AG10803 (cell line): ENCODE results near the gene HKDC1.
A peak's percentile ranks its signal among the peaks of the same experiment; 100 is the strongest.

Source experiments
- DNase-seq: peaks from one replicate; pipeline ENCODE4 v3.0.0; 2010; ENCODE audit warnings: low read depth
- H3K4me3 ChIP-seq: 2 replicates; pipeline ENCODE4 v1.5.1; 2011; ENCODE audit warnings: mild to moderate bottlenecking, low read length, control low read depth
- CTCF ChIP-seq: conservative IDR thresholded peaks from 2 replicates; pipeline ENCODE4 v1.5.1; 2011; ENCODE audit warnings: mild to moderate bottlenecking, low read length, control low read depth, inconsistent platforms

Gene HKDC1

DNA sequence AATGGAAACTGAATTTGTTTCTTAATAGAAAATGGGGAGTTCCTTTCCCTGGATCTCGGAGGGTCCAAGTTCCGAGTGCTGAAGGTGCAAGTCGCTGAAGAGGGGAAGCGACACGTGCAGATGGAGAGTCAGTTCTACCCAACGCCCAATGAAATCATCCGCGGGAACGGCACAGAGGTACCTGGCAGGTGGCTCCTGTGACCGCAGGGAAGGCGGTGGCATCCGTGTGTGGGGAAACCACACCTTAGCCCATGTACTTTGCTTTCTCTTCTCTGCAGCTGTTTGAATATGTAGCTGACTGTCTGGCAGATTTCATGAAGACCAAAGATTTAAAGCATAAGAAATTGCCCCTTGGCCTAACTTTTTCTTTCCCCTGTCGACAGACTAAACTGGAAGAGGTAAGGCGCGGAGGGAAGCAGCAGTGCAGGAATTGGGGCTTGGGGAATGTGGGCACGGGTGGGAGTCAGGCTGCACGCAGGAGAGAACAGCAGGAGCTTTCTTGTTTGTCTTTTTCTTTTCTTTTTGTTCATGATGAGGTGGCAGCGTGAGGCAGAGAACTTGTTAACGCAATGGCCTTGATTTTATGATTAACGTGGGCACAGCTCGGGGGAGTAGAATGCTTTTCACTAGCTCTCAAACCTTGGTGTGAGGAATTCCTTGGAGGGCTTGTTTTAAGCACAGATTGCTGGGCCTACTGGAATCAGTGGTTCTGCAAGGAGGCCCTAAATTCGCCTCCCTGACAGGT, 12.8 kb downstream of the HKDC1 start:
- no peak for DNase-seq
- H3K4me3 ChIP-seq = no peak overlapping the region
- no peak for TF ChIP-seq CTCF

DNA sequence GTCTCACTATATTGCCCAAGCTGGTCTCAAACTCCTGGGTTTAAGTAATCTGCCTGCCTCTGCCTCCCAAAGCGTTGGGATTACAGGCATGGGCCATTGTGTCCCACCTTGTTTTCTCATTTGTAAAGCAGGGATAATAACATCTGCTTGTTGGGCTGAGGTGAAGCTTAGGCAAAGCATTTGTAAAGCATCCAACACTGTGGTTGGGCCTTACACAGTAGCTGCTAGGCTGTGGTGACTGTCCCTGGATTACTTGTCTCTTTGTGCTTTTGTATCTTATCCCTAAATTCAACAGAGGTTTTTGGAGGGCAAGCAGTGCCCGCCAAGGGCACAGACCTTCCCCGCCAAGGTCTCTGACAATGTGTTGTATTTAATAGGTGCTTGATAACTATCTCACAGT, 14.3 kb downstream of the HKDC1 start:
- no peak for TF ChIP-seq CTCF

GRCh38 chr10:69237528-69238159, 17.5 kb downstream of the HKDC1 start:
- no peak overlapping the region for H3K4me3 ChIP-seq
- TF ChIP-seq CTCF = peak; percentile 98
- peak; percentile 66 for DNase-seq

More for the DNA sequence above, 14.3 kb downstream of the HKDC1 start:
- DNase-seq = peak; percentile 29
- H3K4me3 ChIP-seq = no peak overlapping the region

DNA sequence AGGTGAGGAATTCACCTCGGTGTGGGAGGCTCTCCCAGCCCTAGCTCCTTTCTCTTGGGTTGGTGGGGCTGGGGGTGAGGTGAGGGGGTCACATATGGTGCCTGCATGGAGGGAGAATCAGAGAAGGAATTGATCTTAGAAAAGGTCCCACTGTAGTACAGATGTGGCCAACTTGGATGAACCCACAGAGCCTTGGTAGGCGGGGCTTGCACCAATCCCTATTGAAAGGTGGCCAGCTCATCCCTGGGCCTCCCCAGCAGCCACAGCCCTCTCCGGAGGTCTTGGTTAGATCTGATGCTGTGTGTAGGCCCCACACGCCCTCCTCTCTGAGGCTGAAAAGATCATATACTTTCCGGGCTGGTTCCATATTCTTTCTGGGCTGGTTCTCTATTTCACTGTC, 19.0 kb downstream of the HKDC1 start:
- DNase-seq = no peak
- no peak for TF ChIP-seq CTCF
- no peak overlapping the region for H3K4me3 ChIP-seq

DNA sequence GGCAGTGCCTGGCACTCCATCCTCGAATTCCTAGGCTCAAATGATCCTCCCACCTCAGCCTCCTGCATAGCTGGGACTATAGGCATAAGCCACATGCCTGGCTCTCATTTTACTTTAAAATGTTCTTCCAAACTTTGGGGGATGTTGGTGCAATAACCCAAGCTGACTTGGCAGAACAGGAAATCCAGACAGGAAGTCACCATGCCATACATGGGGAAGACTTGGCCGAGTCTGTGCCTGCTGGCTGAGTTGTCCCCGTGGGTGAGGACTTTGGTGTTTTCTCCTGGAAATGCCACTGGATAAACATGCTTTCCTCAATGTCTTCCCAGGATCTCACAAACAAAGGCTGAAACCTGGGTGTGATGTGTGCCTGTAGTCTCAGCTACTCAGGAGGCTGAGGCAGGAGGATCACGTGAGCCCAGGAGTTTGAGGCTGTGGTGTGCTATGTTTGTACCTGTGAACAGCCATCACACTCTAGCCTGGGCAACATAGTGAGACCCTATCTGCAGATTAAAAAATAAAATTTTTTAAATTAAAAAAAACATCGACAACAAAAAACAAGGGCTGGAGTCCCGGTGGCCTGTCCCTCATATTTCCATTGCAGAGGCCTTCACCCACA, 19.8 kb downstream of the HKDC1 start:
- no peak overlapping the region for H3K4me3 ChIP-seq
- peak; percentile 79 for DNase-seq
- TF ChIP-seq CTCF = no peak

GRCh38 chr10:69240455-69240854, 20.3 kb downstream of the HKDC1 start:
- TF ChIP-seq CTCF = no peak
- no peak for DNase-seq
- no peak overlapping the region for H3K4me3 ChIP-seq

GRCh38 chr10:69241575-69241974, 21.4 kb downstream of the HKDC1 start:
- TF ChIP-seq CTCF = no peak
- H3K4me3 ChIP-seq = no peak overlapping the region
- peak; percentile 69 for DNase-seq
